Central memory CD4-positive, alpha-beta T cell (primary cell): Measurements from ENCODE around the gene MUC20.
"Not testable (repeated sequence)": the region's sequence is repeated elsewhere in the genome, so short reads cannot be mapped to it uniquely, and the experiment has no call there.

Source experiments
- DNase-seq: peaks from one replicate; pipeline ENCODE4 v3.0.0; 2022

Gene MUC20

DNA sequence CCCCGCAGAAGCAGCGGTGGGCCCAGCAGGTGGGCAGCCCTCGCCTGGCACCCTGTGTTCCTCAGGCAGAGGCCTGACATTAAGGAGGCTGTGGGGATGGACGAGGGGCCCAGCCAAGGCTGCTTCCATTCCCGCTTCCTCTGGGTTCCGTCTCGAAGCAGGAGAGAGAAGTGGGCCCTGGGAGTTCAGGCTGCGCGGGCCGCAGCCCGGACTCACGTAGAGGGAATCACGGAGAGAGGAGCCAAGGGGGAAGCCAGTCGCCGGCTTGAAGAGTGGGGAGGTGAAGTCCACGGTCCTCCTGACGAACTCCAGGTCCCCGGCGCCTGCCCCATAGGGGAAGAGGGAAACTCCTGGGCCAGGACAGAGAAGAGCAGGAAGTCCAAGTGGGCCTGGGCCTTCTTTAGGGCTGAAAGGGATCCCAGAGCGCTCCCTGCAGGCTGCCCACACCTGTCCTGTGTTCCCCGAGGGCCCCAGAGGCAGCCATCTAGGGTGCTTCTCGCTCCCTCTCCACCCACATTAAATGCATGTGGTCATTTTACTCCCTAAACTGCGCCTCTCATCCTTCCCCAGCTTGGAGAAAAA lies 53.3 kb downstream of the MUC20 start:
- no peak for DNase-seq

DNA sequence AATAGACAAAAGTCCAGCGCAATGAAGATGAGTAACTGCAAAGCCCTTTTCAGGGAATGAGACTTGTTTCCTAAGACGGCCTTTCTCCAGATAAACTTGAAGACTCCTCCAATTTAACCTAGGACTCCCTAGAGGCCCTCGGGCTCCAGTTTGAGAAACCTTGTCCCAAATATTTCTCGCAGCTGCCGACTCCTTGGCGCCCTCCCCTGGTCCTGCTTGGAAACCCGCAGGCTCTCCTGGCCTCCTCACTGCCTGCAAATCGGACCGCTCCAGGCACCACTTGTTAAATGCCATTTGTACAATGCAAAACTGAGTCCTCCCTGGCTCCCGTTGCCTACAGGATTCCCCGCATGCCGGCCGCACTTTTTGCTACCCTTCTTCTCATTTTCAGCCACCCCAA lies 54.1 kb downstream of the MUC20 start:
- no peak for DNase-seq

DNA sequence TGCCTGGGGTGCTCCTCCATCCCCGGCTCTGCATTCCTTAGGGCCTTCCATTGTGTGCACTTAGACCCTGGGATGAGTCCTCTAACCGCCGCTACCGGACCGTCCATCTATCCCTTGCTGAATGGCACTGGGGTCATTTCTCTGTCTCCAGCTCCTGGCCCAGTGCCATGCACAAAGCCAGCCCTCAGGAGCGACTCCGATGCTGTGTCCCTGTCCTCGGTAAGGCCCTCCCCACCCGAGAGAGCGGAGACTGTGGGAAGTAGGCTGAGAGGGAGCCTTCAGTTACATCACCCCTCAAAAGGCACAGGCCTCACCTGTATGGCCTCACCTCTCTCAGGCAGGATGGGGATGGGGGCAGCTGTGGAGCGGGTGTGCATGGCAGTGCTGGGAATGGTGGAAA lies 57.2 kb downstream of the MUC20 start:
- no peak for DNase-seq

DNA sequence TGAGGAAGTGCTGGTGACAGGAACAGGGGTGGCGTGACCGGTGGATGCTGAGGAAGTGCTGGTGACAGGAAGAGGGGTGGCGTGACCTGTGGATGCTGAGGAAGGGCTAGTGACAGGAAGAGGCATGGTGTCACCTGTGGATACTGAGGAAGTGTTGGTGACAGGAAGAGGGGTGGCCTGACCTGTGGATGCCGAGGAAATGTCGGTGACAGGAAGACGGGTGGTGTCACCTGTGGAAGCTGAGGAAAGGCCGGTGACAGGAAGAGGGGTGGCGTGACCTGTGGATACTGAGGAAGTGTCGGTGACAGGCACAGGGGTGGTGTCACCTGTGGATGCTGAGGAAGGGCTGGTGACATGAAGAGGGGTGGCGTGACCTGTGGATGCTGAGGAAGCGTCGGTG lies 60.5 kb downstream of the MUC20 start:
- DNase-seq = not testable (repeated sequence)
